ENCODE data around the gene RSPH9. TPM values are rescaled to one million over a fixed set of nuclear protein-coding genes. Genes with fewer than 3 reads are reported as not detected.

Gene RSPH9
- total and polyA plus RNA-seq, 12 donors: 0.20 to 1.00 (median 0.37) TPM; not detected in 2

GRCh38 chr6:43676962-43677606, 32.2 kb downstream of the RSPH9 start:
- 71 to 98% (median 85%) methylated on average over 3 to 7 of the region's 7 CpGs for WGBS, 4 donors
- intact Hi-C loops (cut with DNase I): no loop called here
- H3K9me3 ChIP-seq (replicated peaks in 1 of 3): no peaks in the 10 kb centered on the region
- H3K4me1 ChIP-seq (replicated peaks in 1 of 2): peaks cover 19 to 20% of the 10 kb centered on the region in 2 donors
- no peaks in the 10 kb centered on the region for H3K27me3 ChIP-seq
- no peak overlapping the region for H3K27ac ChIP-seq
- no peak for DNase-seq
- H3K4me3 ChIP-seq: no peak overlapping the region
- TF ChIP-seq CTCF (IDR thresholded peaks at IDR 0.05) (no peak), POLR2A (IDR thresholded peaks at IDR 0.05) (no peak)
- peaks cover 0 to 72% of the 10 kb centered on the region in 2 donors for H3K36me3 ChIP-seq (replicated peaks in 1 of 2)

GRCh38 chr6:43677759-43678158, 32.9 kb downstream of the RSPH9 start:
- Histone ChIP-seq H3K27ac (no peak overlapping the region), H3K4me3 (no peak overlapping the region), H3K9me3 (replicated peaks in 1 of 3) (no peaks in the 10 kb centered on the region), H3K4me1 (replicated peaks in 1 of 2) (peaks cover 13% of the 10 kb centered on the region in 2 donors), H3K27me3 (no peaks in the 10 kb centered on the region), H3K36me3 (replicated peaks in 1 of 2) (peaks cover 0 to 68% of the 10 kb centered on the region in 2 donors)
- intact Hi-C loops (cut with DNase I): no loop called here
- 83 to 88% (median 87%) methylated on average over 7 of the region's 7 CpGs for WGBS, 4 donors
- TF ChIP-seq POLR2A (IDR thresholded peaks at IDR 0.05): no peak
- no peak for TF ChIP-seq CTCF (IDR thresholded peaks at IDR 0.05)
- DNase-seq: no peak

GRCh38 chr6:43678341-43678740, 33.5 kb downstream of the RSPH9 start:
- 88 to 94% (median 91%) methylated on average over 7 of the region's 7 CpGs for WGBS, 4 donors
- no peak for DNase-seq
- H3K27ac ChIP-seq: no peak overlapping the region
- H3K36me3 ChIP-seq (replicated peaks in 1 of 2): peaks cover 0 to 67% of the 10 kb centered on the region in 2 donors
- H3K27me3 ChIP-seq: no peaks in the 10 kb centered on the region
- no peaks in the 10 kb centered on the region for H3K9me3 ChIP-seq (replicated peaks in 1 of 3)
- intact Hi-C loops (cut with DNase I): no loop called here
- peaks cover 7 to 8% of the 10 kb centered on the region in 2 donors for H3K4me1 ChIP-seq (replicated peaks in 1 of 2)
- H3K4me3 ChIP-seq: no peak overlapping the region
- TF ChIP-seq CTCF (IDR thresholded peaks at IDR 0.05) (no peak), POLR2A (IDR thresholded peaks at IDR 0.05) (no peak)

DNA sequence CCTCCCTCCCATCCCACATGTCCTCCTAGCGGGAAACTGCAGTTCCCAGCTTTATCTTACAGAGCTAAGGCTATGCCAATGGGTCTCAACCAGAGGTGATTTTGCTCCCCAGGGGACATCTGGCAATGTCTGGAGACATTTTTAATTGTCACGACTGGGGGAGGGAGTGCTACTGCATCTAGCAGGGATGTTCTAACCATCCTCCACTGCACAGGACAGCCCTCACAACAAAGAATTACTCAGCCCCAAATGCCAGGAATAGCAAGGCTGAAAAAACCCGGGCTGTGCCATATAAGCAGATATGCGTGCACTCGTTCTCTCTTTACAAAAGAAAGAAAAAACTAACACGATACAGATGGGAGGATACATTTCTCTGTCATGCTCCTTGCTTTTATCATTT, 34.2 kb downstream of the RSPH9 start:
- DNase-seq: no peak
- TF ChIP-seq POLR2A (IDR thresholded peaks at IDR 0.05): no peak
- no peak for TF ChIP-seq CTCF (IDR thresholded peaks at IDR 0.05)
- peaks cover 0 to 60% of the 10 kb centered on the region in 2 donors for H3K36me3 ChIP-seq (replicated peaks in 1 of 2)
- 84 to 93% (median 88%) methylated on average over 6 of the region's 6 CpGs for WGBS, 4 donors
- no peak overlapping the region for H3K27ac ChIP-seq
- no peaks in the 10 kb centered on the region for H3K27me3 ChIP-seq
- H3K4me1 ChIP-seq (replicated peaks in 1 of 2): peaks cover 0 to under 1% of the 10 kb centered on the region in 2 donors
- no peaks in the 10 kb centered on the region for H3K9me3 ChIP-seq (replicated peaks in 1 of 3)
- intact Hi-C loops (cut with DNase I): no loop called here
- H3K4me3 ChIP-seq: no peak overlapping the region
